GM19025 (cell line): ENCODE data around the gene USP43.
"Not testable (repeated sequence)": the region's sequence is repeated elsewhere in the genome, so short reads cannot be mapped to it uniquely, and the experiment has no call there.

Experiments
- ATAC-seq: cut with Tn5 transposase; IDR thresholded peaks from one replicate; pipeline ENCODE4 v1.9.1; 2021; ENCODE audit warnings: mild to moderate bottlenecking, low read depth, moderate library complexity; ENCODE audit not compliant: unreplicated experiment

The USP43 gene

DNA sequence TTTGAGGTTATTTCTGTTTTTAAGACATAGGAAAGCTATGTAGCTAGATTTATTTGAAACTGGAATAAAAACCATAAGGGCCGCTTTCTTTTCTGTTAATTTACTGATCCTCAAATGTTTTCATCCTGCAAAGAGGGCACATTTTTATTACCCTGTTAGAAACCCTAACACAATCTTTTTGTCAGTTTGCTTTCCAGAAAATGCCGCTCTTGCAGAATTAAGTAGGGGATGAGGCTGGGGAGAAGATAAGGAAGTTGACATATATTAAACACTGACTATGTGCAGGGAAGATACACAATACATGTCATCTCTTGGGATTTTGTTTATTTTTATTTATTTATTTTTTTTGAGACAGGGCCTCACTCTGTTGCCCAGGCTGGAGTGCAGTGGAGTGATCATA, 15.7 kb downstream of the USP43 start:
- ATAC-seq, result no peak

DNA sequence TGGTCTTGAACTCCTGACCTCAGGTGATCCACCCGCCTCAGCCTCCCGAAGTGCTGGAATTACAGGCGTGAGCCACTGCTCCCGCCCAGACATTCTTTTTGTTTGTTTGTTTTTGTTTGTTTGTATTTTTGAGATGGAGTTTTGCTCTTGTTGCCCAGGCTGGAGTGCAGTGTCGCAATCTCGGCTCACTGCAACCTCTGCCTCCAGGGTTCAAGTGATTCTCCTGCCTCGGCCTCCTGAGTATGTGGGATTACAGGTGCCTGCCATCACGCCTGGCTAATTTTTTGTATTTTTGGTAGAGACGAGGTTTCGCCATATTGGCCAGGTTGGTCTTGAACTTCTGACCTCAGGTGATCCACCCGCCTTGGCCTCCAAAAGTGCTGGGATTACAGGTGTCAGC, 18.2 kb downstream of the USP43 start:
- ATAC-seq, result not testable (repeated sequence)

DNA sequence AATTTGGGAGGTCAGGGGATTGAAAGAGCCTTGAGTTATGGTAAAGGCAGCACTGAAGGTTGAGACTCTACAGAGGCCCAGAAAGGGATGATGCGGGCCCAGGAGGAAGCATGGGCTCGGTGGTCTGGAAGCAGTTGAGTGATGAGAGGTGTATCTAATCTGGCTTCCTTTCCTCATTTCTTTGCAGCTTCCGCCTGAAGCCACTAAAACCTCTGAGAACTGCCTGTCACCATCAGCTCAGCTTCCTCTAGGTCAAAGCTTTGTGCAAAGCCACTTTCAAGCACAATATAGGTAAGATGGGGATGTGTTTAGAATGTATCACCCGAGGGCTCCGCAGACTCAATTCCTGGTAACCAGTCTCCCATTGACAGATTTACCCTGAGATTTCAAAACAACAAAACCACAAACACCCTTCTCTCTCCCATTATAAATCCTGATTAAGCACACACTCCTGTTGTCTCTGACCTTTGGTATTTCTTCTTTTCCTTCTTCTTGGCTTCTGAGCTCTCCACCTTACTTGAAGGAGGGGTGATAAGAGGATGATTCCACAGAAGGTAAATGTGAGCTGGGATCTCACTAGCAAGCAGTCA, 21.2 kb downstream of the USP43 start:
- no peak for ATAC-seq

DNA sequence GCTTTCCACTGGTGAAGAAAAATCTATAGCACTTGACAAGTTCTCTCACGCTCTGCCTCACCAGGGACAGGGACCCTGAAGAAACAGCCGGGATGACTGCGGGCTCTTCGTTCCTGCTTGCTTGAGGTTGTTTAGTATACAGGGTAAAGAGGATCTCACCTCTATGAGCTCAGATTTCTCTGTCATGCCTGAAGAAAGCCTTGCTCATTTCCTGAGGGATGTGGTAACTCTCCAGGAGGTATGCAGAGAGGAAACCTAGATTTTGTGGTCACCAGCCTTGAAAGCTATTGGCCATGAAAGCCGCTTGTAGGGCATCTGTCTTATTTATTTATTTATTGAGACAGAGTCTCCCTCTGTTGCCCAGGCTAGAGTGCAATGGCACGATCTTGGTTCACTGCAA, 23.2 kb downstream of the USP43 start:
- no peak for ATAC-seq

DNA sequence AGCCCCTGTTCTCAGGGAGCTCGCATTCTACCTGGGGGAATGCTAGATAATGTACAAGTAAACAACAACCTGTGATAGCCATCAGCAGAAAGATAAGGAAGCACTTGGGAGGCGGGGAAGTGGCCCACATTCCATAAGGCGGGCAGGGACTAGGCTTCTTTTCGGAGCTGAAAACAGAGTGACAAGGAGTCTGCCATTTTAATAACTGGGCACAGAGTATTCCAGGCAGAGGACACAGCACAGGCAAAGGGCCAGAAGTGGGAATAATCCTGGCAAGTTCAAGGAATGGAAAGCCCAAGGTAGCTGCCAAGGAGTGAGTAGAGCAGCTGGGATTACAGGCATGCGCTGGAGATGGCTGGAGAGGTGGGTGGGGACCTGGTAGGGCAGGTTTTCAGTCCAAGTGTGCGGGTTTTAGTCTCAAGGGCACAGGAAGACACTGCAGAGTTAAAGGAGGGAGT, 24.3 kb downstream of the USP43 start:
- ATAC-seq, result no peak

DNA sequence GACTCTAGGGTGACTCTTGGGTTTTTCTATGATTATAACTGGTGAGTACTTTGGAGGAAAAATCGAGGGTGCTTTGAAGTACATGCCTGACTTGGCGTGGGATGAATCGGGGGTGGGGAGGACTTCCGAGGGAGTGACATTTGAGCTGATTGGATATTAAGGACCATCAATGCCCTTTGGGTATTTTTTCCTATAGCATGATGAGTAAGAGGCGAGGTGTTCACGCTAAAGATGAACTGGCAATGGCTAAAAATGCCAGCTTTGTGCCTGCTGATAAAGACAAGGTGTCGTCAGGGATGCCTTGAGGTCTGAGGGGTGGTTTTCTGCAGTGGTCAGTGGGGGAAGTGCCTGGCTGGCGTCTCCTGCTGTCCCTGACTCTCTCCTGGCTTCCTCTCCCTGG, 25.3 kb downstream of the USP43 start:
- no peak for ATAC-seq

DNA sequence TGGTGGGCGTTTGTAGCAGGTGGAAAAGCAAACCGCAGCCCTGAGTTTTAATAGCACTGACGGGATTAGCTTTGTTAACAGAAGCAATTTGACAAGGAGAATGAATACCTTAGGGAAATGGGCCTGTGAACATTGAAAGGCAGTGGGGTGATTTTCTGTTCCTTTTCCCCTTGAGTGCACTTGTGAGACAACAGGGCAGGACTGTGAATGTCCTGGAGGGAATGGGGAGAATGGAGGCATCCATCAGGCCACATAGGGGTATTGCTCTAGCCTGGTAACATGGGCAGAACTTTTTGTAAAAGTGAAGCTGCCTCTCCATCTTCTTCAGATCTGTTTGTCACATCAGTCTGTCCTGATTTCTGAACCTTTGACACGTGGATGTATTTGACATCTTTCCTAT, 26.2 kb downstream of the USP43 start:
- ATAC-seq, result no peak

DNA sequence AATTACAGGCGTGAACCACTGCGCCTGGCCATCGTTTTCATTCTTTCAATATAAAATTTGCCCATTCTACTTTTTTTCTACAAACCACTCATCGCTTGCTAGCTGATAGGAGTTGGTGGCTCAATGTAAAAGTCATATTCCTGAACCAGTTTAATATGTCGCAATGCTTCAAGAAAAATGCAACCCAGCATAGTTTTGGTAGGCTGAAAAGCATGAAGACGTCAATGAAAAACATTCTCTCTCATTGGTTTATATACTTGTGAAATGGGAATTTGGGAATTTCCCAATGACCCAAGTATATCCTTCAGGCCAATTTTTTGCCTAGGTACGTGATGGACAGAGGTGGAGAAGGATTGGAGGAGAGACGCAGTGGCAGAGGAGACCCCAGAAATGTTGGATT, 26.9 kb downstream of the USP43 start:
- no peak for ATAC-seq

DNA sequence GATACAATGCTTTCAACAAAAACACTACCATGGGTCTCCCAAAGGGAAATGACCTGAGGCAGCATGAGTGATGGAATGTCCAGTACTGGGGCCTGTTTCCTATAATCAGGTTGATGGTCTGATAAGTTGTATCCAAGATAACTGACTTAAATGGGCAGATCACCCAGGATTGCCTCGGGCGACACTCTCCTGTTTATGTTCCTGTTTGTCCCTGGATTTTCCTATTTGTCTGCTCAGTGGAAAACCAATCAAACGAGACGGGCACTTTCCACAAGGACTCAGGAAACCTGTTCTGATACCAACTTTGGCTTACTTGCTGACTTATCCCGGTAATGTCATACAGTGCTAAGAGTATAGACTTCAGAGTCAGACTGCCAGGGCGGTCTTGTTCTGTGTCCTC, 27.4 kb downstream of the USP43 start:
- ATAC-seq, result no peak

DNA sequence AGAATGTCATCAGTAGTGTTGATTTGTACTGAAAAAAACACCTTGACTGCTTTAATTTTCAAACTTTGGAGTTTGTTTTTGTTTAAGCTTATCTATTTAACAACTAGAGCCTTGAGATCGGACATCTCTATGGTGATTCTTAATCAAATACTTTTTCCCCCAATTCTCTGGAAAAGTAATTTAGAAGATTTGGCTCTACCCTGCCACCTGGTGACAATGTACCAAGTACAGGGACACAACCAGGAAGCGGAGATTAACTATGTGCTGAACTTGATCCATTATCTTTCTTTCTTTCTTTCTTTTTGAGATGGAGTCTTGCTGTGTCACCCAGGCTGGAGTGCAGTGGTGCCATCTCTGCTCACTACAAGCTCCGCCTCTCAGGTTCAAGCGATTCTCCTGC, 30.8 kb downstream of the USP43 start:
- no peak for ATAC-seq

DNA sequence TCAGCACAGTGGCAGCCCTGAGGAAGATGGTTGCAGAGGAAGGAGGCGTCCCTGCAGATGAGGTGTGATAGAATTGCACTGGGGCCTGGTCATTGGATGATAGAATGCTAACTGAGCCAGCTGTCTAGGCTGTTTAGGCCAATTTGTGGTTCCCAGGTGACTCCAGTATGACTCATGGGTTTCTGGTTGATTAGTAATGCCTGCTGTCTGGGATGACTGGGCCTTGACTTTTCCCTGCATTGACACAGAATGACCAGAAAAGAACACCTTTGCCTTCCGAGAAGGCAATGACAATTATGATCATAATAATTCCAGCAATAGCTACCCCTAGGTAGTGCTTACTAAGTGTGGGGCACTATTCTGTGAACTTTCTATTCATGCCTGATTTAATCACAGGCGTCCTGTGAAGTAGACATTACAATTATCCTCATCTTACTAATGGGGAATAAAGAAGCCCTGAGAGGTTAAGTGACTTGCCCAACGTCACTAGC, 31.5 kb downstream of the USP43 start:
- ATAC-seq, result no peak

DNA sequence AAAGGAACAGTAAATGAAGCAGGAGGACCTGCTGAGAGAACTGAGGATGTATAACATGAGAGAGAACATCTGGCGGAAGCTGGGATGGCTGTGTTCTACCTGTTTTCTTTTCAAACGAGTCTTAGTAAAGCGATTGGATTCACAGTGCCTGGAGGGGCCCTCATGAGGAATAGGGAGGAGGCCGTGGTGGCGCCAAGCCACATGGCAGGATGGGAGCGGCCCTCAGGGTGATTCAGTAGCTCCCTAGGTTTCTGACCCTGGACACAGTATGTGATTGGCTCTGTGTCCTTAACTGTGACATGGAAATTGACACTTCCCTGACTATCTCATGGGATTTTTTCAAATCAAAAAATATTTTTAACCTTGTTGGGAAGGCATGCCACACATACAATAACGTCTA, 32.1 kb downstream of the USP43 start:
- no peak for ATAC-seq

DNA sequence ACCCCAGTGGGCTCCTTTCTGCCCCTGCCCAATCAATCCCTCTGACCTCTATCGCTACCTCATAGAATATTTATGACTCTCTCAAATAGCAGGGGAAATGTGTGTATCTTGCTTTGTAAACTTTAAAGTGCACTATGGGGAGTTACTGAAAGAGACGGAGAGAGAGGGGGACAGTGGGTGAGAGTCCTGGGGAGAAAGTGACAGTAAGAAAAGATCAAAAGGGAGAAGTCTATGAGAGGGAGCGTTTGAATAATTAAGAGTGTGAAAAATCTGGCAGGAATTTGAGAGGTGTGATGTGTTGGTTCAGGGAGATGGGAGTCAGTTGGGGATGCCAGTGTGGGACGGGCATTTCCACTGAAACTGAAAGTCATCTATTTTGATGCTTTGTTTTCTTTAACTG, 32.6 kb downstream of the USP43 start:
- no peak for ATAC-seq

DNA sequence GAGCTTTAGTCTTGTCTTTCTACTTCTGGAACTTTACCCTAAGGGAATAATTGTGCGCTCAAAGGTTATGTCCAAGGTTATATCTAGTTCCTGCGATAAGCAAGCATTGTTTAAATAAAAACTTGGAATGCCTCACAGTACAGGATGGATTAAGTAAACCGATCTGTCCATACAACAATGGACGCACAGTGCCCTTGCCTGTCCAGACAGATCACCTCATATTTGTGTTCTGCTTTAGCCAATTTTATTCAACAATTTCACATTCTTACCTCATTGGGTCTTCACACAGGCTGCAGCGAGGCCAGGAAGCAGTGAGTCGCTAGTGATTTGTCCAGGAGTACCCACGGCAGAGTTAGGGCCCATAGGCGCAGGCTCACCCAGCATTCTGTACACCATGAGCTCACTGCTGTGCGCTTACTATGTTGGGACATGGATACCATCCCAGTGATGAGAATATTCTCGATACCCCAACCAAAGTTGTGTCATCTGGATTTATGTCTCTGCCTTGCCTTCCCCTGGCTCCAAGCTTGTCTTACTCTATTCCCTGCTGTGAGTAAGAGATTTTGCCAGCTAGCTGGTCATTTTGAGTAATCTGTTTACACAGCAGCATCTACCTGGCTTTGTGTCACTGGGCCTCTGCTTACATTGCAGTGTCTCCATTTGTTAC, 39.8 kb downstream of the USP43 start:
- ATAC-seq, result no peak

DNA sequence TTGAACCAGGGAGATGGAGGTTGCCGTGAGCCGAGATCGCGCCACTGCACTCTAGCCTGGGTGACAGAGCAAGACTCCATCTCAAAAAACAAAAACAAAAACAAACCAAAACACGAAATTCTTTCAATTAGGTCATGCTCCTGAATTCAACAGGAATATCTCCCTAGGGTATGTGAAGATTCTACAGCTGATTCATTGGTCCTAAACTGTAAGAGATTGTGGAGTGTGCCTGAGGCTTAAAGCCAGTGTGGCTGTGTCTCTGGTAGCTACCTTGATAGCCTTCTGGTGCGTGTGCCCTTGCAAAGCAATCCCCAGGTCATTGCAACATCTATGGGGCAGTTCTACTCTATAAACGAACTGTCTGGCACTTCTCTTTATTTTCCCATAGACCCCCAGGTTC, 48.4 kb downstream of the USP43 start:
- ATAC-seq, result no peak

DNA sequence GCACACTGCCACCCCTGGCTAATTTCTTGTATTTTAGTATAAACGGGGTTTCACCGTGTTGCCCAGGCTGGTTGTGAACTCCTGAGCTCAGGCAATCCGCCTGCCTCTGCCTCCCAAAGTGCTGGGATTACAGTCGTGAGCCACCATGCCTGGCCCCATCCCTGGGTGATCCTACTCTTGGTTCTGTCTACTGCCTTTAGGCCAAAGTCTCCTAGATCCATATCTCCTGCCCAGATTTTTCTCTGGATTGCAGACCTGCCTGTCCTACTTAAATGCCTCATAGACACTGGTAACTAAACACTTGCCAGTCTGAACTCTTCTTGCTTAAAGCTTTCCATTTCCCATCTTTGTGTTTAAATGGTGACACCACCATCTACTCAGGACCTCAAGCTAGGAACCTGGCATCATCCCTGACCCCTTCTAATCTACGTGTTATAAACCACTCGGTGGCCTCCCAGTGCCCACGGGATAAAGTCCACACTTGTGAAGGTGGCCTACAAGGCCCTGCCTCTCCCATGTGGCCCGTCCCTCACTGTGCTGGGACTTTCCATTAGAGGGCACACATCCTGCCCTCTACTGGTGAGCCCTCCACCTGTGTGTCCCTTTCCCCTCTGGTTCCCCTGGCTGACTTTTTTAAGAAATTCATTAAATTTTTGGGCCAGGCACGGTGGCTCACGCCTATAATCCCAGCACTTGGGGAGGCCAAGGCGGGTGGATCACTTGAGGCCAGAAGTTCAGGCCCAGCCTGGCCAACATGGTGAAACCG, 51.1 kb downstream of the USP43 start:
- no peak for ATAC-seq

DNA sequence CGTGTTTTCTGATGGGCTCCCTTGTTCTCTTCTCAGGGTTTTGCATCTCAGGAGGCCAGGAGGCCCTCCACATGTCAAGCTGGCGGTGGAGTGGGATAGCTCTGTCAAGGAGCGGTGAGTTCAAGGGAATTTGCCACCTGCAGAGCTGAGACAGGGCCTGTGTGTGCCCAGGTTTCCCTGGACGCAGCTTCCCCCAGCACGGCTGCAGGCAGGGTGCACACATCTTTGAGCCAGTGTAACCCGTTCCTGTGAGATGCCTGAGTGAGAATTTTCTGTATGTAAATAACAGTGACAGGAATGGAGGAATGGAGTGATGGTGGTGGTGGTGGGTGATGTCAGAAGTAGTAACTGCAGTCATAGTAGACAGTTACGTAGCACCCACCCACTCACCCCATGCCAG, 54.8 kb downstream of the USP43 start:
- ATAC-seq, result no peak

DNA sequence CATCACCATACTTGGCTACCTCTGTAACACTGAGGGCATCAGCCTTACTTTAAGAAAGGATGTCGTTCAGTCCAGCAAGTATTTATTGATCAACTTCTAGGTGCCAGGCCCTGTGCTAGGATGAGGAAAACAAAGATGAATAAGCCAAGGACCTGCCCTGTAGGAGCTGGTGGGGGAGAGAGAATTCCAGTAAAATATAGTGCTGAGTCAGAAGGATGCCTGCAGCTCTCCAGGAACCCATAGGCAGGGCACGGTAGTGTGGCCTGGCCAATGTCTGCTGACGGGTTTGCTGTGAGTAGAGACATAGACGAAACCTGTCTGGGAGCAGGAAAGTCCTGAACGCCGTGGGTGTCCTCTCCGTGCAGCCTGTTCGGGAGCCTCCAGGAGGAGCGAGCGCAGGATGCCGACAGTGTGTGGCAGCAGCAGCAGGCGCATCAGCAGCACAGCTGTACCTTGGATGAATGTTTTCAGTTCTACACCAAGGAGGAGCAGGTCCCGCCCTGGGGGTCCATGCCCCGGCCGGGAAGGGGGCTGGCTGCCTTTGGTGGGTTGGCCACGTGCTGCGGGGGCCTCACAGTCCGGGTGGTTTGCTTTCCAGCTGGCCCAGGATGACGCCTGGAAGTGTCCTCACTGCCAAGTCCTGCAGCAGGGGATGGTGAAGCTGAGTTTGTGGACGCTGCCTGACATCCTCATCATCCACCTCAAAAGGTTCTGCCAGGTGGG, 55.6 kb downstream of the USP43 start:
- no peak for ATAC-seq

DNA sequence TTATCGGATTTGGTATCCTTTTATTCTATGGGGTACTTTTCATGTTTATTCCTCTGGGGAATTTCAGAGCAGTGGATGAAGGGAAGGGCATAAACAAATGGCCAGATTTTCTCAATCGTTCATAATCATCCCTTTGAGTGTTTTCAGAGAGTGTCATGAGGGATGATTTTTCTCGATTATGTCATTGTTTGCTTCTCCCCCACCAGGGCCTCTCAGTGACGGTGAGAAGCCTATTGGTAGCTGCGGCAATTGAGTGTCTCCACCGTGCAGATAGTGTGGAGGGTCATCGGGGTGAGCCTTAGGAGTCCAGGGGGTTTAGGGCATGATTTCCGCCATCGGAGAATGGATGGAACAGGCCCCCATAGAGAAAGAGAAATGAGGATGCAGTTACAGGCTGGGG, 57.2 kb downstream of the USP43 start:
- ATAC-seq, result no peak

DNA sequence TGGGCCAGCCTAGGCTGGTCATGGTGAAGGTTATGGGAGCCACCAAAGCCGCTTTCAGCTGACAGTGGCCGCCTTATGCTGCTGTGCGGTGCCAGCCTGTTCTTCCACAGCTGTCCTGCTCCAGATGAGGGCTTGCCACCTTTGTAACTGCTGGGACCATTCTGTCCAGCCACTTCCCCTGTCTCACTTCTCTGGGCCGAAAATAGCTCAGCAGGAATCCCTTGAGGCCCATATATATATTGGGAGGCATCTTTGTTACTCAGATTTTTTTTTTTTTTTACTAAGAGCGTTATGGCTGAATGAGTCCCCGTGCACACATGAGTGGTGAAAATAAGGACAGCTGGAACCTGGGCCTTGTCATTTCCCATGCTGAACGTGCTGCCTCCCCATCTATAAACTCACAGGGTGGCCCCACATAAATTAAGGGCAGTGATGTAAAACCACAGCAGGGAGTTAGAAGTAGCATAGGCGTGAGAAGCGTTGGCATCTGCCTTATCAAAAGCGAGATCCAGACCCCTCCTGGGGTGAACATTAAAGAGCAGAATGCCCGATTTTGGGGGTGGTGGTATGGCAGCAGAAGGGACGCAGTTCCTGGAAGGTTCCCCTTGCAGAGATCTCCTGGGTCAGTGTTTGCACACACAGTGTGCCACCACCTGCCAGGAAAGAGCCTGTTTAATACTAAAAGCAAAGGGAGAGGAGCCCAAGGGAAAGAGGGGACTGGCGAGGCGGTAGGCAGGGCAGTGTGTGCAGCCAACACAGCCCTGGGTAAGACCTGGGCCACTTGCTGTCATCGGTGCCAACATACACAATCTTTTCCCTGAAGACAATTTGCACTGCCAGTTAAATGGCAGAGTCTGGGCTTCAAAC, 57.8 kb downstream of the USP43 start:
- no peak for ATAC-seq
